NCI-H510A treated with DMSO at 0.1 percent for 48 hours (cell line): ENCODE results near the gene PBX2.
"Not testable (repeated sequence)": the region's sequence is repeated elsewhere in the genome, so short reads cannot be mapped to it uniquely, and the experiment has no call there.

ENCODE experiments used
- DNase-seq: peaks from one replicate; lab custom pipeline; 2025; lab: John Stamatoyannopoulos, UW

PBX2 gene

GRCh38 chr6:32187009-32187709 is 2.8 kb downstream of the PBX2 start:
- DNase-seq, result no peak

GRCh38 chr6:32186151-32186840 is 3.7 kb downstream of the PBX2 start:
- DNase-seq, result not testable (repeated sequence)

- peak; percentile 40 for DNase-seq
Observed at GRCh38 chr6:32185681-32186131, 4.3 kb downstream of the PBX2 start.

GRCh38 chr6:32184084-32184640 is 5.8 kb downstream of the PBX2 start, which contains the start of gene AGER:
AGER (minus strand) TSS chr6:32184253; CDS start chr6:32184222, 31 bp downstream.
- DNase-seq, result no peak

GRCh38 chr6:32183483-32184083 is 6.4 kb downstream of the PBX2 start:
- DNase-seq, result no peak

- no peak for DNase-seq
Observed at GRCh38 chr6:32183030-32183429, 7.0 kb downstream of the PBX2 start.

- DNase-seq, result no peak
Observed at GRCh38 chr6:32182555-32182981, 7.4 kb downstream of the PBX2 start.

- DNase-seq, result no peak
Observed at GRCh38 chr6:32181915-32182529, 8.0 kb downstream of the PBX2 start.

- DNase-seq, result no peak
Observed at GRCh38 chr6:32181148-32181702, 8.8 kb downstream of the PBX2 start.

- DNase-seq, result no peak
Observed at GRCh38 chr6:32179766-32180405, 10.1 kb downstream of the PBX2 start.

GRCh38 chr6:32178547-32179440 is 11.2 kb downstream of the PBX2 start:
- DNase-seq, result peak; percentile 22

GRCh38 chr6:32177788-32178546 is 12.0 kb downstream of the PBX2 start, which contains the start of gene RNF5:
RNF5 (plus strand) TSS chr6:32178405; CDS start chr6:32178512, 107 bp downstream.
- DNase-seq, result peak; percentile 100

- DNase-seq, result peak; percentile 97
Observed at GRCh38 chr6:32177183-32177787, 12.7 kb downstream of the PBX2 start.

GRCh38 chr6:32176476-32177182 is 13.4 kb downstream of the PBX2 start:
- DNase-seq, result peak; percentile 96

GRCh38 chr6:32175711-32176475 is 14.1 kb downstream of the PBX2 start, which contains the start of gene AGPAT1:
AGPAT1 (minus strand) TSS chr6:32176084; CDS start chr6:32171496, 4,588 bp downstream.
- DNase-seq, result peak; percentile 99

- DNase-seq, result no peak
Observed at GRCh38 chr6:32175322-32175710, 14.7 kb downstream of the PBX2 start.

- no peak for DNase-seq
Observed at GRCh38 chr6:32174416-32174815, 15.6 kb downstream of the PBX2 start.
